HG03521 (cell line): Measurements from ENCODE around the gene GPR160.

Source experiments
- ATAC-seq: cut with Tn5 transposase; IDR thresholded peaks from one replicate; pipeline ENCODE4 v1.9.1; 2021; ENCODE audit warnings: mild to moderate bottlenecking, moderate library complexity; ENCODE audit not compliant: unreplicated experiment

GPR160 gene

DNA sequence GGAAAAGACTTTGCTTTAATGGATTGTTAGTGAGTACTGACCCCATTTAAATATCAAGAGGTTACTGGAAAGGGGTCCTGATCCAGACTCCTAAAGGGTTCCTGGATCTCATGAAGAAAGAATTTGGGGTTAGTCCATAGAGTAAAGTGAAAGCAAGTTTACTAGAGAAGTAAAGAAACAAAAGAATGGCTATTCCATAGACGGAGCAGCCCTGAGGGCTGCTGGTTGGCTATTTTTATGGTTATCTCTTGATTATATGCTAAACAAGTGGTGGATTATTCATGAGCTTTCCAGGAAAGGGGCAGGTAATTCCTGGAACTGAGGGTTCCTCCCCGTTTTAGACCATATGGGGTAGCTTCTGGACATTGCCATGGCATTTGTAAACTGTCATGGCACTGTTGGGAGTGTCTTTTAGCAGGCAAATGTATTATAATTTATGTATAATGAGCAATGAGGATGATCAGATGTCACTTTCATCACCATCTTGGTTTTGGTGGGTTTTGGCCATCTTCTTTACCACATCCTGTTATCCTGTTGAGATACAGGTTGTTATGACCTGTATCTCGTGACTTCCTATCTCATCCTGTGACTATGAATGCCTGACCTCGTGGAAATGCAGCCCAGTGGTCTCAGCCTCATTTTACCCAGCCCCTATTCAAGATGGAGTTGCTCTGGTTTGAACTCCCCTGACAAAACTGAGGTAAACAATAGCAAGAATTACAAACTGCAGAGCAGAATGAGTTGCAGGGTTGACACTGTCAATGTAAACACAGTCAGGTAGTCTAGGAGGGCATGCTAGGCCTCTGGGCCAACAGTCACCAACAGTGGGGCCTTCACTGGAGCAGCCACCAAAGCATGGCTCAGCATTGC lies 10.3 kb upstream of the GPR160 start:
- ATAC-seq, result no peak

DNA sequence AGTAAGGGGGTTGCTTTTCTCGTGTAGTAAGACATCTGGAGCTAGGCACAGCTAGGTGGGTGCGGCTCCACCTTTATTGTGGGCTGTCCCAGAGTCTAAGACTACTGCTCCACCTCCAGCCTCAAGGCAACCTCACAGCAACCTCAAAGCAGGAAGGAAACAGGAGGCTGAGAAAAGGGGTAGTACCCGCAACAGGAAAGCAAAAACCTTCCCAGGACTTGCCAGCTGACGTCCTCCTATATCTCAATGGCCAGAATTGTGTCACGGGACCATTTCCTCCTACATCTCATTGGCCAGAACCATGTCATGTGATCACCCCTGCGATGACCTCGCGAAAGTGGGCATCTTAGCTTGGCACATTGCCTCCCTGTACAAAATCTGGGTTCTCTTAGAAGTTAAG lies 4.3 kb upstream of the GPR160 start:
- no peak for ATAC-seq

DNA sequence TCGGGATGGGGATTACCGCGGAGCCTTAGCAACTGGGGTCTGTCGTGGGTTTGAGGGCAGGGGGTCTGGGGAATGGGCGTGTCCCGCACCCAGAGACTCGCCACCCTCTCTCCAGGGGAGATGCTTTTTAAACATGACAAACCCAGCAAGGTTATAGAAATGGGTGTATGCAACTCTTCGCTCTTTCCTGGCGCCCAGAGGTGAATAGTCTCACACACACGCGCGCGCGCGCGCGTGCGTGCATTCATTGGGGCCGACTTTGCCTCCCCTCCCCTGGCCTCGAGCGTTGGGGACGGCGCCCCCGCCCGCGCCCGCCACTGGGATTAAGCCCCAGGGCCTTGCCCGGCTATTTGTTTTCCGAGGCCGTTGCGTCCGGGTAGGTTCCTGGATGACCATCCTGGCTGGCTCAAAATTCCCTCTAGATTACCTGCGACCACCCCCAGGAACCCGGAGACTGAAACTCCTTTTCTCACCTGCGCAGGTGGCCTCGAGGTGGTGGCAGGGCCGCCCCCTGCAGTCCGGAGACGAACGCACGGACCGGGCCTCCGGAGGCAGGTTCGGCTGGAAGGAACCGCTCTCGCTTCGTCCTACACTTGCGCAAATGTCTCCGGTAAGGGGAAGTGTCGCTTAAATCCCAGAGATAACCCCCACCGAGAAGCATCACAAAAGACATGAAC lies 777 bp downstream of the GPR160 start:
- peak; percentile 9 for ATAC-seq

DNA sequence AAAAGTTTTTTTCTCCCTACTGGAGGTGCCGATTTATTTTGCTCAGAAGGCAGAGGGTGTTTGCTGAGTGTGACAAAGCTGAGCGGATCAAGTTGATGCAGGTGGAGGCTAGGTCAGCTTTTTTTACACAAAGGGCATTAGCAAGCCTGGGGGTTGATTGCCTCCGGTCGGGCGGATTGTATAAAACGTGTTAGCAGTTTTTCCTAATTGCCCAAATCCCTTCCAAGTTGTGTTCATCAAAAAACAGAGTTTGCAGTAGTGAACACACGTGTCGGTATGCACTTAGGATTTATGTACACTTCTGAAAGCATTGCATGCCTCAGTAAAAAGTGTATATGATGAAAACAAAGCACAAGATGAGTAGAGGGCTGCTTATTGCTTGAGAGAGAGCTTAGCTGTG lies 2.6 kb downstream of the GPR160 start:
- no peak for ATAC-seq

DNA sequence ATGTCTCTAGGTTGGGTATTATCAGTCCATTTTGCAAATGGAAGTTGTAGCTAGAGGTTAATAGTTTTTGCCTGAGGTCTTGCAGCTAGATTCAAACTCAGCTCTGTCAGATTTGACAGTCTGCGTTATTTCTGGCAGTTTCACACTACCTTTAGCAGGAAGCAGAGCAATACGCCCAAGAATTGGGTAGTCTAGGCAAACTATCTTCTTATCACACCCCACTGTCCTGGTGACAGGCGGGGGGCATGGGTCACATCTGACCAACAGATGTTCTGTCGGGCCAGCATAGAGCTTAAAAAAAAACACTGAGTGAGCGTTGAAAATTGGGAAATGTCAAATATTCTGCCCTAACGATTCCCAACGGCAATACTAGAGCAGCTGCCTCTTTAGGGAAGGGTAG lies 5.7 kb downstream of the GPR160 start:
- no peak for ATAC-seq

DNA sequence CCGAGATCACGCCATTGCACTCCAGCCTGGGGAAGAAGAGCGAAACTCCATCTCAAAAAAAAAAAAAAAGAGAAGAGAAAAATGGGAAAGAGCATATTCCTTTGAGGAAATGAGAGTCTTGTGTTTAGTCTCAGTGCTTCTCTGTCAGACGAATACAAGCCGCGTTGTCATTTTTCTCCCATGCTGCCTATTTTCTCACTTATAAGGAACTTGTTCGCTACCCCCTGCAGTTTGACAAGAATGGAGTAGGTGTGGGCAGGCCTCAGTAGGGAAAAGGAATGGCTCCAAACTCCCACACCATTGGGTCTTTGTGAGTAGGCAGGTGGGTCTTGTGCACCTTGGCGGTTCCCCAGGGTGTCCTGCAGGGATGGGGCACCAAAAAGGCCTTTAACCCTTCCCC lies 6.5 kb downstream of the GPR160 start:
- ATAC-seq, result no peak

DNA sequence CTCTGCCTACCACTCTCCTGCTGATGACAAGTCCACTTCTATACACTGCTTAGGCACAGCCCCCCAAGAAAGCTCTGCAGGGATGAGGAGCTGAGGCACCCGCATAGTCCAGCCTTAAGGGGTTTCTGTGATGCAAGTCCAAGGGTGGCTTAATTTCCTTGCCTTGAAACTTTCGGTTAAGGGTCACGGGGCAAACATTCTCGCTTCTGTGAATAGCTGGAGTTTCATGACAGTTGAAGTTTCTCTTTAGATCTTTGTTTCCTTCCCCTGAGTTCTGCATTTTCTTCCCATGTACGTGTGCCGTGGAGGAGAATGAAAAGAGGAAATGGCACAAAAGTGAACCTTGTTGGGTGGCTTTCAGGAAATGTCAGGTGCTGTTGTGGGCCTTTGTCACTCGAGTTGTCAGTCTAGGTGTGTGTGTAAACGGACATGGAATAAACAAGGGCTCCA lies 7.0 kb downstream of the GPR160 start:
- ATAC-seq, result peak; percentile 71

DNA sequence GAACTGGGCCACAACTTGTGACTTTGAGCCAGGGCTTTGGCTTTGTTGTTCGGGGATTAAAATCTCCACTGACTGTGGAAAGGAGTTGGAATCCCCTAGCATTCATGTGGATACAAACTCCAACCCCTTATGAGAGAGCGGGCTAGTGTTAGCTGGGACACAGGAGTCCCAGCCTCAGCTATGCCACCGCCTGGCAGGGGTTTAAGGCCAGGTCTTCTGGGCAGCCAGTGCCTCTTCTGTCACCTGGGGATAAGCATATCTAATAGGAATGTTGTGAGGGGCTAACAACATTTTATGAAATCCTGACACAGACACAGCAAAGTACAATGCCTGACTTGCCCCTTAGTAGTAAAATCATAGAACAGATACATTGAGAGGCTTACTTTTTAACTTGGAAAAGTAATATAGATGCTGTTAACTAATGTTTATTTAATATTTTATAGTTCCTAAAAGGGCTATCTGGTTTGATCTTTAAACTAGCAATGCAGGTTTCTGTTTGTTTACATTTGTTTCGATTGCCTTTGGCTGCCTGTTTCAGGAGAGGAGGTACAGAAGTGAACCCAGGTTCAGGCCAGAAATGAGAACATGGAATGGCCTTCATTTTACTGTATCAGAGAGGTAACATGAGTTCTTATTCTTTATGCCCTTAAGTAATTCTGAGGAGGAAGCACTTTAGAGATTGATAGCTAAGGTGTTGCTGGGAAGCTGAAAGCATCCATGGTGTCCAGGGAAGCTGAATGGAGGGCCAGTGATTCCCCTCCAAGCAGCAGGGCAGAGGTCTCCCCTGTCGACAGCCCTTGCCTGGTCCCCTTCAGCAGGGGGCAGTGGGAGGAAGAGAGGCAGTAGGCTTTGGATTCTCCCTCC lies 8.7 kb downstream of the GPR160 start:
- no peak for ATAC-seq

DNA sequence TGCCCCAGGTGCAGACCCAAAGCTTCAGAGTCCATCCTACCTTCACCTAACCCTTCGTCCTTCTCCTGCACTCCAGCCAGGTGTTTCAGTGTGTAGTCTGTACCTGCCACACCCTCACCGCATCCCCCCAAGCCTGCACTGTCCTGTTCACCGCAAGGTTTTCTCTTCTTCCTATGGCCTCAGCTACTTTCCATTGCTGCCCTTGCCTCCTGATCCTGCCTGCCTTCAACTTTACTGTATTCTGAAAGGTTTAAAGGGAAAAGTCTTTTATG lies 9.3 kb downstream of the GPR160 start:
- ATAC-seq, result no peak

DNA sequence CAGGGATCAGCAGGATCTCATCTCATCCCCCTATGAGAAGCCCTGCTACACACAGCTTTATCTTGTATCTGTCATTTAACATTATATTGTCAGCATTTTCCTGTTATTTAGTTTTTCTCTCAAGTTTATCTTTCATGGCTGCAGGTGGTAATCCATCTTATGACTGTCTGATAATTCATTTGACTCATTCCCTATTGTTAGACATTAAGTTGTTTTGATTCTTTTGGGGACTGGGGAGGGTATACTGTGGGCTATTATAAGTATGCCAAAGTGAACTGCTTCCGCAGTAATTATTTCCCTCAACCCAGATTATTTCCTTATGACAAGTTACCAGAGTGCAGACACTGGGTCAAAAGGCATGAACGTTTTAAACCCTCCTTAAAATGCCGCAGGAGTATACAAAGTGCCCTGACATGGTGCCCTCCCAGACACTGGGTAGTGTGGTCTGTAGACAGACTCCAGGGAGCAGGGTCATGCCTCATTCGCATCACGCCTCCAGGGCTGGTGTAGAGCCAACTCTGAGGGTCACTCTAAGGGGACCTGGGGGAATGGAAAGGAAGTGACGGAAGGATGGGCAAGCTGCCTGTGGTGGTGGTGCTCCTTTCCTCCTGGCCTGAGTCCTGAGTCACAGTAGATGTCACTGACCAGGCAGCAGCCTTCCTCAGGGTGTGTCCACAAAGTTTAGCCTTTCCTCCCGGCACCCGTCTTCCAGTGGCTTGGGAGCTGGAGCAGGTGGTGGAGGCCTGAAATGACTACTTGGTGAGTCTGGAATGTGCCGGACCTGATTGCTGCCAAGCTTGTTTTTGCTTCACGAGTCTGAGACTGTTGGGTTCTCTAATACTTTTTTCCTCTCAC lies 11.6 kb downstream of the GPR160 start:
- ATAC-seq, result no peak

DNA sequence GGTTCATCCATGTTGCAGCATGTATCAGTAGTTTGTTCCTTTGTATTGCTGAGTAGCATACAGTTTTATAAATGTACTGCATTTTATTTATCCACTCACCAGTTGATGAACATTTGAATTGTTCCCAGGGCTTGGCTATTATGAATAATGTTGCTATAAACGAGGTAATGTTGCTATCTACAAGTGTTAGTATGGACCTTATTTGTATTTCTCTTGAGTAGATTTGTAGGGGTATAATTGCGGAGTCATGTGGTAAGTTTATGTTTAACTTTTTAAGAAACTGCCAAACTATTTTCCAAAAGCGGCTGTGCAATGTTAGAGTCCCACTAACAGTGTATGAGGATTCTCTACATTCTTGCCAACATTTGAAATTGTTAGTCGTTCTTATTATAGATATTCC lies 13.0 kb downstream of the GPR160 start:
- ATAC-seq, result no peak

DNA sequence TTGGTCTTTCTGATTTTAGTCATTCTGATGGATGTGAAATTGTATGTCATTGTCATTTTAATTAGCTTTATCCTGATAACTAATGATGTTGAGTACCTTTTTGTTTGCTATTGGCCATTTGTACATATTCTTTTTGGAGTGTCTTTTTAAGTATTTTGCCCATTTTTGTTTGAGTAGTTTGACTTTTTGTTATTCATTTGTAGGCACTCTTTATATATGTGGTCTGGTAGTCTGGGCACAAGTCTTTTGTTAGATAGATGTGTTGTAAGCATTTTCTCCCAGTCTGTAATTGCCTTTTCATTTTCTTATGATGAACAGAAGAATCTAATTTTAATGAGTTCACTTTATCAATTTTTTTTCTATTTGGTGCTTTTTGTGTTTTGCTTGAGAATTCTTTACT lies 14.6 kb downstream of the GPR160 start:
- ATAC-seq, result no peak

DNA sequence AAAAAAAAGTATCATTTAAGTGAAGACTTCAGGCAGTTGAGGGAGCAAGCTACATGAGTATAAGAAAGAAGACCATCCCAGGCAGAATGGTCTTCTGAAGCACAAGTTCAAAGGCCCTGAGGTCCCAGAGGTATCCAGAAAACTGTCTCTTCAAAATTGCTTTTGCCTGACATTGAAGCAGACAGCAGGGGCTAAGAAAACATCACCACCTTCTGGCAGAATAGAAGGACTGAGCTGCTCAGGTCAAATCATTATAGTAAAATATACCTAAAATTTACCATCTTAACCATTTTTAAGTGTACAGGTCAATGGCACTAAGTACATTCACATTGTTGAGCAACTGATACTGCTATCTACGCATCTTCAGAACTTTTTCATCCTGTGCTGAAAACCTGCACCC lies 16.4 kb downstream of the GPR160 start:
- no peak for ATAC-seq

DNA sequence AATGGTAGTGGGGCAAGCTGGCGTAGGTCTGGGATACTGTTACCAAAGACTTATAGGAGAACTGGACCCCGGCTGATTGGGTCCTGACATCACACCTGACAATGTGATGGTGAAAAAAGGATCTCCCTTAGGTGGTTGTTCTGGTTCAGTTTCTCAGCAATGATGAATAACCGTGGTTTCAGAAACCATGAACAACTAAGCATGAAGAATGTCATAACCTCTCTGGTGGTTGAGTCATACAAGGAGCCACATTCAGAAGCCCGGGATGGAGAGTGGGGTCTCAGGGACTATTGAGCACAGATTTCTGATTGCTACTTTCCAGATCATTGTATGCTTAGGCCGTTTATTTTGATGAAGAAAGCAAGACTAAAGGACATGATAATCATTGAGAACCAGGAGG lies 17.4 kb downstream of the GPR160 start:
- ATAC-seq, result peak; percentile 57

DNA sequence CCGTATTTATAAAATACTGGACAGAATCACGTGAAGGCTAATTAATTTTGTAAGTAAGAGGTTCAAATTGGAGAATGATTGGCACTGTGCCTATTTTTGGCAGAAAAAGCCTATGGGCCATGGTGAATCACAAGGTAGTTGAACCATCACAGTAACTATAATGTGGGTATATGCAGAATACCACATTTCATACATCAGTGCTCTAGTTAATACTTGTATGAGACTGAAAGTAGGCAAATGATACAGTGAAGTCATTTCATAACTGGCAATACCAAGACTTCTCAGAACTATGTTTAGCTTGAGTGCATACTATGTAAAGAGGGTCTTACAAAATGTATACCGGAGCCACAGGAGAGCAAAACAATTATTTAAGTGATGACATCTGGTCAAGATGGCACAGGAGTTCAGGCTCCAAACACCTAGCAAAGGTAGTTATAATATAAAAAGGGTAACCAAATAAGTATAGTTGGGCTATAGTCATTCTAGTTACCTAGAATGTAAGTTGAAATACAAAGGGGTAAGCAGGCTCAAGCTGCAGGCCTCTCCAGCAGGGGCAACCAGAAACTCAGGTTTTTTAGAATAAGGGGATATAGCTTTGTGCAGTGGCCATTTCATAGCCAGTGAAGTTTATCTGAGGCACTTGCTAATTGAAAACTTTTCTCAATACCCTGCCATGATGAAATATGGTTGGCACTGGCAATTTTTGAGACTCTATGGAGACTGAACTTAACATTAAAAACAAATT lies 19.1 kb downstream of the GPR160 start:
- ATAC-seq, result peak; percentile 93

DNA sequence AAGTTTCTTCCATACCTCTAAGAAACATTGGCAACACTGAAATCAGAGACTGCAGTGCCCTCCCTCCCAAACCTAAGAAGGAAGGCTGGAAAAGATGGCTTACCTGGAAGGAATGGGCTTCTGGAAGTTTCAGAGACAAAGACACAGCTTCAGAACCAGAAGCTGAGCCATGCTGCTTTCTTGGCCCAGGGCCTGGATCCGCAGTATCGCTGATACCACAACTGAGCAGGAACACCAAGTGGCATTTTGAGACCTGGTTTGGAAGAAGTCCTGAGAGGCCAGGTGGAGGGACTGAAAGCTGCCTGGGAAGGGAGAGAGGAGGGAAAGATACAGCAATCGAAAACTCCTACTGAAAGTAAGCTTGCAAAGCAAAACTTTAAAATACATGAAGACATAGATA lies 19.8 kb downstream of the GPR160 start:
- ATAC-seq, result no peak

DNA sequence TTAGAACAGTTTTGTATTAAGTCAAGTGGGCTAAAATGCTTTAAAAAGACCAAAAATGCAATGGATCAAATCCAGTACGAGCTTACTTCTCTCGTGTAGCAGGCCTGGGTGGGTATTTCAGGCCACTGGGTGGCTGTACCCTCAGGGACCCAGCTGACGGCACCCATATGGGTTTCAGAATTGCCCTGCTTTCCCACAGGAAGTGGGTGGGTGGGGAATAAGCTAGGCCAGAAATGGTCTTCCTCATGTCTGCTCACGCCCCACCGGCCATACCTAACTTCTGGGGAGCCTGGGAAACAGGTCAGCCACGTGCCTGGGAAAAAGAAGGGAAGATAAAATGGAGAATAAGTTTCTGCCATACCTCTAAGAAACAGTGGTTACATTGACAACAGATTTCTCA lies 20.3 kb downstream of the GPR160 start:
- no peak for ATAC-seq

DNA sequence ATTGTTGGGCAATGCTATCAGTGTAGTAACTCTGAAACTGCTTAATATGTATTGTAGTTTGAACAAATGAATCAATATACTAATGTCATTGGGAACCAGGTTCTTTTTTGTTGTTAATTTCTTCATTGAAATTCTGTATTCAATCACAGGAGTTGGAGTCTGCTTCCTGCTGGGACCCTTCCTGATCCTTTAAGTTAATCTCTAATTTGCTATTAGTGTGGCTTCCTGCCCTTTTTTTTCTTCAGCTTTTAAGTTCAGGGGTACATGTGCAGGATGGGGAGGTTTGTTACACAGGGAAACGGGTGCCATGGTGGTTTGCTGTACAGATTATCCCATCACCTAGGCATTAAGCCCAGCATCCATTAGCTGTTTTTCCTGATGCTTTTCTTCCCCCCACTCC lies 21.7 kb downstream of the GPR160 start:
- no peak for ATAC-seq

DNA sequence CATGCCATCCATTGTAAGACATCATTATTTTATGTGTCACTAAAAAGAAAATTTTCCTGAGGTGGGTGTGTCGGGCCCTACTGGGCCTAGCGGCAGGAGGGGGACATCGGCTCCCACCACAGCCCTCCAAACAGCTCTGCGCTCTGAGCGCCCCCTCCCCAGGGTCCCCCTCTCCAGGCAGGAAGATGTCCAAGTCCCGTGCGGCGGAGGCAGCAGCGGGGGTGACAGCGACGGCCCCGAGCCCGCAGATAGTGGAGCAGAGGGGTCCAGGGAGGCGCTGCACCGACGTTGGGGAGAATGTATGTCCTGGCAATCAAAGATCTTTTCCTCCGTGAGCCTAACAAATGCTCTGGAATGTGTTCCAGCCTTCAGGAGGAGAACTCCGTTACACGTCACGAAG lies 24.3 kb downstream of the GPR160 start:
- no peak for ATAC-seq

DNA sequence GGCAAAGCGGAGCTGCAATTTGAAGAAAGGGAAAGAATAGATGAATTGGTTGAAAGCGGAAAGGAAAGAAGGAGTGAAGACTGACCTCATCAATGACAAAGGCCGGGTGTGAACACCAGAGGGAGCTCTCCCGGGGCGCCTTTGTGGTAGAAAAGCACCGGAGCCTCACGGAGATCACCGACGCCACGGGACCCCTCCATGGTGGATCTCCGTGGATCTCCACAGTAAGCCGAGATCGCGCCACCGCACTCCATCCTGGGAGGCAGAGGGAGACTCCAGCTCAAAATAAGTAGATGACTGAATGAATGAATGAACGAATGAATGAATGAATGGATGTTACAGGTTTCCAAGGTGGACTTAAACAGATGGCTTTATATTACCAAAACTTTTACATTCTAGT lies 25.0 kb downstream of the GPR160 start:
- ATAC-seq, result no peak
